Measurements from ENCODE around the gene CST9L. TPM values are rescaled to one million over a fixed set of nuclear protein-coding genes. Genes with fewer than 3 reads are reported as not detected.
A peak's percentile ranks its signal among the peaks of the same experiment; 100 is the strongest.

Gene CST9L
- total RNA-seq, 1 experiment from 2014 or later = not detected

- ATAC-seq (peak; percentile 99), DNase-seq (ENCODE audit: low read depth, low spot score) (peak; percentile 54)
- intact Hi-C loops (cut with micrococcal nuclease) = loop anchor here (2.0 to 5.0 kb wide), 3 partner anchors 61 to 256 kb away; partner anchors contain the start of gene NXT1
- POLR2A ChIA-PET = no interaction called here
- Histone ChIP-seq H3K9me2 (ENCODE audit: insufficient read depth) (no peaks in the 10 kb centered on the region), H3K27ac (ENCODE audit: low read depth, low read length) (no peak overlapping the region), H2AFZ (ENCODE audit: low read depth, low read length, poor library complexity, severe bottlenecking) (peak overlapping the region; percentile 34), H3K9ac (ENCODE audit: low read length) (no peak overlapping the region), H3K79me2 (ENCODE audit: insufficient read depth, low read length) (no peaks in the 10 kb centered on the region), H3K9me3 (ENCODE audit: control insufficient read depth in 1 of 2, insufficient read depth in 1 of 2, low read depth in 1 of 2, low read length in 2 of 2) (no peaks in the 10 kb centered on the region), H3K36me3 (ENCODE audit: control insufficient read depth in 1 of 2, insufficient read depth in 2 of 2, low read length in 2 of 2) (no peaks in the 10 kb centered on the region), H3K27me3 (ENCODE audit: insufficient read depth, low read length) (peaks cover 4% of the 10 kb centered on the region; the same call in 1 of the 2 replicates), H4K20me1 (ENCODE audit: insufficient read depth) (no peaks in the 10 kb centered on the region), H3K4me2 (ENCODE audit: low read length) (peak overlapping the region; percentile 11), H3K4me3 (replicated peaks in 1 of 2; ENCODE audit: low read depth in 1 of 2, low read length in 2 of 2) (no peak overlapping the region), H3K4me1 (ENCODE audit: control insufficient read depth in 1 of 2, insufficient read depth in 2 of 2, low read length in 2 of 2) (no peaks in the 10 kb centered on the region)
- BruUV-seq (replicated peaks) = no TSS peak
- RAD21 ChIA-PET (ENCODE audit: low non-redundant PET in 1 of 2, low total read pairs in 2 of 2, uncharacterized antibody in 2 of 2, unreplicated experiment in 2 of 2) = no interaction called here
- CTCF ChIA-PET = interaction anchor here (0.9 to 2.2 kb wide), 2 partner anchors 165 to 185 kb away, joined by 3 to 12 read pairs; partner anchors contain the start of gene NAPB
- peak; percentile 83 for TF ChIP-seq RAD21 (IDR thresholded peaks at IDR 0.05; ENCODE audit: low read depth)
- no peak for TF ChIP-seq YY1 (IDR thresholded peaks at IDR 0.05; ENCODE audit: extremely low read depth, insufficient replicate concordance, low read depth, low read length)
- TF ChIP-seq, protein P1, sequence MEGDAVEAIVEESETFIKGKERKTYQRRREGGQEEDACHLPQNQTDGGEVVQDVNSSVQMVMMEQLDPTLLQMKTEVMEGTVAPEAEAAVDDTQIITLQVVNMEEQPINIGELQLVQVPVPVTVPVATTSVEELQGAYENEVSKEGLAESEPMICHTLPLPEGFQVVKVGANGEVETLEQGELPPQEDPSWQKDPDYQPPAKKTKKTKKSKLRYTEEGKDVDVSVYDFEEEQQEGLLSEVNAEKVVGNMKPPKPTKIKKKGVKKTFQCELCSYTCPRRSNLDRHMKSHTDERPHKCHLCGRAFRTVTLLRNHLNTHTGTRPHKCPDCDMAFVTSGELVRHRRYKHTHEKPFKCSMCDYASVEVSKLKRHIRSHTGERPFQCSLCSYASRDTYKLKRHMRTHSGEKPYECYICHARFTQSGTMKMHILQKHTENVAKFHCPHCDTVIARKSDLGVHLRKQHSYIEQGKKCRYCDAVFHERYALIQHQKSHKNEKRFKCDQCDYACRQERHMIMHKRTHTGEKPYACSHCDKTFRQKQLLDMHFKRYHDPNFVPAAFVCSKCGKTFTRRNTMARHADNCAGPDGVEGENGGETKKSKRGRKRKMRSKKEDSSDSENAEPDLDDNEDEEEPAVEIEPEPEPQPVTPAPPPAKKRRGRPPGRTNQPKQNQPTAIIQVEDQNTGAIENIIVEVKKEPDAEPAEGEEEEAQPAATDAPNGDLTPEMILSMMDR (IDR thresholded peaks at IDR 0.05 in 2 of 3, conservative IDR thresholded peaks at IDR 0.05 in 1 of 3; ENCODE audit: borderline replicate concordance in 1 of 3, insufficient read depth in 1 of 3, low read depth in 2 of 3, low read length in 2 of 3) = peak; percentile 62 to 88 (median 88)
- no peak for TF ChIP-seq FOSL1 (IDR thresholded peaks at IDR 0.05; ENCODE audit: low read depth)
- no peak for TF ChIP-seq ZNF274 (IDR thresholded peaks at IDR 0.05; ENCODE audit: low read depth, low read length)
Observed at GRCh38 chr20:23606652-23607049, 38.4 kb upstream of the CST9L start.
